GM10266 (cell line): ENCODE measurements around the gene CD1B.
"Not testable (repeated sequence)": the region's sequence is repeated elsewhere in the genome, so short reads cannot be mapped to it uniquely, and the experiment has no call there.

Source experiments
- DNase-seq: peaks from one replicate; pipeline ENCODE4 v3.0.0; 2012; ENCODE audit errors: extremely low spot score
- CTCF ChIP-seq: IDR thresholded peaks from 2 replicates; pipeline ENCODE4 v1.5.1; 2012; ENCODE audit warnings: mild to moderate bottlenecking, low read depth; ENCODE audit not compliant: control insufficient read depth, insufficient read depth; ENCODE audit errors: missing control alignments

CD1B gene

GRCh38 chr1:158331481-158332150, at the start of gene CD1B:
Gene CD1B (minus strand): TSS chr1:158331531. CDS start chr1:158331423, 108 bp downstream.
- TF ChIP-seq CTCF, result no peak
- no peak for DNase-seq

- DNase-seq, result no peak
- no peak for TF ChIP-seq CTCF
Observed at GRCh38 chr1:158374860-158375259, 43.5 kb upstream of the CD1B start.

GRCh38 chr1:158374101-158374500, 42.8 kb upstream of the CD1B start:
- DNase-seq, result not testable (repeated sequence)

GRCh38 chr1:158371188-158371953, 40.0 kb upstream of the CD1B start:
- DNase-seq, result peak; percentile 52
- TF ChIP-seq CTCF, result no peak

GRCh38 chr1:158366783-158367182, 35.5 kb upstream of the CD1B start:
- no peak for DNase-seq
- no peak for TF ChIP-seq CTCF

- TF ChIP-seq CTCF, result no peak
- DNase-seq, result no peak
Observed at GRCh38 chr1:158362941-158363340, 31.6 kb upstream of the CD1B start.

- no peak for TF ChIP-seq CTCF
- DNase-seq, result no peak
Observed at GRCh38 chr1:158362482-158362881, 31.2 kb upstream of the CD1B start.
